Measurements from ENCODE around the gene TFCP2.
A peak's percentile ranks its signal among the peaks of the same experiment; 100 is the strongest.

The TFCP2 gene

DNA sequence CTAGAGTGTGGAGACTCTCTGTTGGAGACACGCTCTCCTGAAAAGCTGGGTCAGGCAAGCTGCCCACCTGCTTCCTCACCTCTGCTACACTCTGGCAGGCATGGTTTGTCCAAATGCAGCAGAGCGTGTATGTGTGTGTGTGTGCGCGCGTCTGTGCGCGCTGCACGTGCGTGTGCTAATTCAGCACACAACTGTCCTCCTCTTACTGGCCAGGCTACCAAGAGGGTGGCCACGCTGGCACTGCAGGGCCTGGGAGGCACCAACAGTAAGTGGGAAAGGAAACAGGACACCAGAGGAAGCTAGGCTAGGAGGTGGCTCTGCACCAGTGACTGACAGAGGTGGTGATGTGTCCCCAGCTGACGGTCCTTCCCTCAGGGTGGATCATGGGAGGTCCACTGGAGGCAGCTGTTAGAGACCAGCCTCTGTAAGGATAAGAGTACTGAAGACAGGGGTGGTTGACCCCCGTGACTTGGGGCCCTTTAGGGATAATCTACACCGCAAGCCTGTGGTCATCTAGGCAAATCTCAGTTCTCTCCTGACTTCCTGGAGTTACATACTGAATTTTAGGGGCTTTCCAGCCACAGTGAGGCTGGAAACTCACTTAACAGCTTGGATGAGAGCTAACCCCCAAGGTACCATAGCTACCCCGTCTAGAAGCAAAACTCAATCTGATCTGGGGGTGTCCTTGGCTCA is 15.6 kb upstream of the TFCP2 start:
- Histone ChIP-seq H3K4me2 (ENCODE audit: low read length) (peak overlapping the region; percentile 66), H3K4me1 (ENCODE audit: low read length) (peaks cover 22% of the 10 kb centered on the region), H3K36me3 (replicated peaks; ENCODE audit: low read depth, low read length) (no peaks in the 10 kb centered on the region), H3K9ac (ENCODE audit: low read length) (peak overlapping the region; percentile 33; the same call in 1 of the 2 replicates), H3K9me3 (ENCODE audit: insufficient read depth, low read length) (no peaks in the 10 kb centered on the region), H3K79me2 (ENCODE audit: low read length) (no peaks in the 10 kb centered on the region), H3K27me3 (ENCODE audit: low read depth, low read length) (no peaks in the 10 kb centered on the region), H4K20me1 (ENCODE audit: insufficient read depth, low read length) (no peaks in the 10 kb centered on the region), H3K4me3 (ENCODE audit: low read length) (peak overlapping the region; percentile 28), H3K27ac (ENCODE audit: low read length) (no peak overlapping the region), H2AFZ (ENCODE audit: low read depth, low read length) (peak overlapping the region; percentile 85)
- TF ChIP-seq, protein P1, sequence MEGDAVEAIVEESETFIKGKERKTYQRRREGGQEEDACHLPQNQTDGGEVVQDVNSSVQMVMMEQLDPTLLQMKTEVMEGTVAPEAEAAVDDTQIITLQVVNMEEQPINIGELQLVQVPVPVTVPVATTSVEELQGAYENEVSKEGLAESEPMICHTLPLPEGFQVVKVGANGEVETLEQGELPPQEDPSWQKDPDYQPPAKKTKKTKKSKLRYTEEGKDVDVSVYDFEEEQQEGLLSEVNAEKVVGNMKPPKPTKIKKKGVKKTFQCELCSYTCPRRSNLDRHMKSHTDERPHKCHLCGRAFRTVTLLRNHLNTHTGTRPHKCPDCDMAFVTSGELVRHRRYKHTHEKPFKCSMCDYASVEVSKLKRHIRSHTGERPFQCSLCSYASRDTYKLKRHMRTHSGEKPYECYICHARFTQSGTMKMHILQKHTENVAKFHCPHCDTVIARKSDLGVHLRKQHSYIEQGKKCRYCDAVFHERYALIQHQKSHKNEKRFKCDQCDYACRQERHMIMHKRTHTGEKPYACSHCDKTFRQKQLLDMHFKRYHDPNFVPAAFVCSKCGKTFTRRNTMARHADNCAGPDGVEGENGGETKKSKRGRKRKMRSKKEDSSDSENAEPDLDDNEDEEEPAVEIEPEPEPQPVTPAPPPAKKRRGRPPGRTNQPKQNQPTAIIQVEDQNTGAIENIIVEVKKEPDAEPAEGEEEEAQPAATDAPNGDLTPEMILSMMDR (IDR thresholded peaks at IDR 0.05; ENCODE audit: low read depth, low read length) = no peak
- TF ChIP-seq EZH2phosphoT487 (IDR thresholded peaks at IDR 0.05; ENCODE audit: low read depth) = no peak

DNA sequence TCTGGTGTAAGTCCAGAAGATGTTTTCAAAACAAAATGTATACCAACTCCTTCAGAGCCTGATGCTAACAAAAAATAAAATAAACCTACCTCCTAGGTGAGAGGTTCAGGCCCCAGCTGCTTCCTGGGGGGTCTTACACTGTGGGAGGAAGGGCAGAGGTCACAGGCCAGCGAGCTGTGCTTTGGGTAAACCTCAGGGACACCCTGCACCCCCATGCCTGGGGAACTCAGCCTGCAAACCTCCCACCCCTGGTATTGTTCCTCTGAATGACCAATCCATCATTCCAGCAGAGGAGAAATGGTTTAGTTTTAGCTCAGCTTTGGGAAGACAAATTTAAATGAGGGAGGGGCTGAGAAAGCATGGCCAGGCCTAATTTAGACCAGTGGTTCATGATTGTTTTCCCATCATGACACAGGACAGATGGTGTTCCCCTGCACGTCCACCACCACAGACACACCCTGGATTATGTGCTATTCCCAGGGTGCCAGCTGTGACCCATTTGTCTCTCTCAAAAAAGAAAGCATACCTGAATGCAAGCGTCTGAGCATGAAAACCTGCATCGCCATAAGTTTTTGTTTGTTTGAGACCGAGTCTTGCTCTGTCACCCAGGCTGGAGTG is 14.5 kb upstream of the TFCP2 start:
- Histone ChIP-seq H2AFZ (ENCODE audit: low read depth, low read length) (no peak overlapping the region), H3K27me3 (ENCODE audit: low read depth, low read length) (no peaks in the 10 kb centered on the region), H4K20me1 (ENCODE audit: insufficient read depth, low read length) (no peaks in the 10 kb centered on the region), H3K9ac (ENCODE audit: low read length) (no peak overlapping the region), H3K27ac (ENCODE audit: low read length) (no peak overlapping the region), H3K4me1 (ENCODE audit: low read length) (peaks cover 22% of the 10 kb centered on the region), H3K9me3 (ENCODE audit: insufficient read depth, low read length) (no peaks in the 10 kb centered on the region), H3K4me2 (ENCODE audit: low read length) (no peak overlapping the region), H3K4me3 (ENCODE audit: low read length) (no peak overlapping the region), H3K79me2 (ENCODE audit: low read length) (no peaks in the 10 kb centered on the region), H3K36me3 (replicated peaks; ENCODE audit: low read depth, low read length) (no peaks in the 10 kb centered on the region)
- no peak for TF ChIP-seq EZH2phosphoT487 (IDR thresholded peaks at IDR 0.05; ENCODE audit: low read depth)
- TF ChIP-seq, protein P1 (IDR thresholded peaks at IDR 0.05; ENCODE audit: low read depth, low read length) = no peak

DNA sequence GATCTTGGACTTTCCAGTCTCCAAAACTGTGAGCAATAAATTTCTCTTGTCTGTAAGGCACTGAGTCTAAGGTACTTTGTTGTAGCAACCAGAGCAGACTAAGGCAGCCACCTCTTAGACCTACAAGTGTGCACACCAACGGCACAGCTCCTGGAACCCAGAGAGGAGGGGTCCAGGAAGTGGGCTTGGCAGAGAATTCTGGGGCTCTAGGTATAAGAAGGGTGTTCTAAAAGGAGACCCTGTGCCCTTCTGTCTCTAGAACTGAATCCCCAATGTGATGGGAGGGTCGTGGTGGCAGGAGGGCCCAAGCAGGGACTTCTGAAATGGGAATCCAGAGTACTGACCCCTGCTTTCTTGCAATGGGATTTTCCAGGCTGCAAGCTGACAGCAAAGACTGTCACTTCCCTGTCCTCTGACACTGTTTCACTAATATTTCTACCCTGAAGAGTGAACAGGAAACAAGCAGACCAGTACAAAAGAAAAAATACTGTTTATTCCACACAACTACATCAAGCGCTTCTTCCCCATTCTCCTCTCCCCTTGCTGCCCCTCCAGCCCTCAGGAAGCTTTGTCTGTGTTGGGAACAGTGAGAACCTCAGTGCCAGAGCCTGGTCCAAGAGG is 13.6 kb upstream of the TFCP2 start:
- Histone ChIP-seq H3K27ac (ENCODE audit: low read length) (no peak overlapping the region), H3K9me3 (ENCODE audit: insufficient read depth, low read length) (no peaks in the 10 kb centered on the region), H2AFZ (ENCODE audit: low read depth, low read length) (0 out of 2 replicates have a peak overlapping the region, but pooled peaks have one; percentile 30), H3K4me2 (ENCODE audit: low read length) (no peak overlapping the region), H3K4me1 (ENCODE audit: low read length) (peaks cover 22% of the 10 kb centered on the region), H3K36me3 (replicated peaks; ENCODE audit: low read depth, low read length) (no peaks in the 10 kb centered on the region), H3K9ac (ENCODE audit: low read length) (no peak overlapping the region), H4K20me1 (ENCODE audit: insufficient read depth, low read length) (no peaks in the 10 kb centered on the region), H3K4me3 (ENCODE audit: low read length) (no peak overlapping the region), H3K27me3 (ENCODE audit: low read depth, low read length) (no peaks in the 10 kb centered on the region), H3K79me2 (ENCODE audit: low read length) (no peaks in the 10 kb centered on the region)
- no peak for TF ChIP-seq EZH2phosphoT487 (IDR thresholded peaks at IDR 0.05; ENCODE audit: low read depth)
- TF ChIP-seq, protein P1 (IDR thresholded peaks at IDR 0.05; ENCODE audit: low read depth, low read length) = no peak

DNA sequence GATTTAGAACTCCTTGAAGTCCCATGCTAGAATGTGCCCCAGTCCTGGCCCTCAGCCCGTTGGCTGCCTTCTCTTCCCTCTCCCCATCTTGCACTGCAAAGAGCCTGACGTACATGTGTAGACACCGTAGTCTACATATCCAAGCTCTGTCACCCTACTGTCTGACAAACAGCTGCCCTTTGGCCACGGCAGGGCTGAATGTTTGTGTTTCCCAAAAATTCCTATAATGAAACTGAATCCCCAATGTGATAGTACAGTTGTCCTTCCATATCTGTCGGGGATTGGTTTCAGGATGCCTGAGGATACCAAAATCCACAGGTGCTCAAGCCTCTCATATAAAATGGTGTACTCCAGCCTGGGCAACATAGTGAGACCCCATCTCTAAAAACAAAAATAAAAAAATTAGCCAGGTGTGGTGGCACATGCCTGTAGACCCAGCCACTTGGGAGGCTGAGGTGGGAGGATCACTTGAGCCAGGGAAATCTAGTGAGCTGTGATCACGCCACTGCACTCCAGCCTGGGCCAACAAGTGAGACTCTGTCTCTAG is 12.3 kb upstream of the TFCP2 start:
- TF ChIP-seq, protein P1 (IDR thresholded peaks at IDR 0.05; ENCODE audit: low read depth, low read length) = no peak
- TF ChIP-seq EZH2phosphoT487 (IDR thresholded peaks at IDR 0.05; ENCODE audit: low read depth) = no peak
- H3K36me3 ChIP-seq (replicated peaks; ENCODE audit: low read depth, low read length) = no peaks in the 10 kb centered on the region

More for the DNA sequence above, 12.3 kb upstream of the TFCP2 start:
- no peaks in the 10 kb centered on the region for H3K27me3 ChIP-seq (ENCODE audit: low read depth, low read length)
- H3K4me1 ChIP-seq (ENCODE audit: low read length) = peaks cover 22% of the 10 kb centered on the region
- H3K4me3 ChIP-seq (ENCODE audit: low read length) = no peak overlapping the region
- H2AFZ ChIP-seq (ENCODE audit: low read depth, low read length) = no peak overlapping the region
- no peak overlapping the region for H3K27ac ChIP-seq (ENCODE audit: low read length)
- H3K4me2 ChIP-seq (ENCODE audit: low read length) = no peak overlapping the region
- no peak overlapping the region for H3K9ac ChIP-seq (ENCODE audit: low read length)
- no peaks in the 10 kb centered on the region for H3K9me3 ChIP-seq (ENCODE audit: insufficient read depth, low read length)
- H4K20me1 ChIP-seq (ENCODE audit: insufficient read depth, low read length) = no peaks in the 10 kb centered on the region
- H3K79me2 ChIP-seq (ENCODE audit: low read length) = no peaks in the 10 kb centered on the region
